Kidney (tissue), 14 donors: ENCODE results near the gene CCDC57. TPM values are rescaled to one million over a fixed set of nuclear protein-coding genes. Genes with fewer than 3 reads are reported as not detected.

Experiments used
- DNase-seq, 5 donors: peaks; one replicate each; pipeline ENCODE4 v3.0.0-alpha.2; 2013 to 2020
- FAIRE-seq: peaks from 2 replicates; lab custom pipeline; 2012; peaks lifted over from hg19 to GRCh38; lab: Jason Lieb, UNC
- H3K27ac ChIP-seq, 2 donors: one replicate each; pipeline ENCODE4 v1.7.0; 2013; ENCODE audit warnings: low read depth in 2 of 2, low read length in 2 of 2, inconsistent platforms in 1 of 2
- H3K27me3 ChIP-seq: one replicate; pipeline ENCODE4 v1.7.1; 2013; ENCODE audit warnings: low read length, inconsistent platforms; ENCODE audit not compliant: control insufficient read depth, insufficient read depth
- H3K36me3 ChIP-seq, 3 donors: one replicate each; pipeline versions ENCODE4 v1.7.0 to v1.7.1; 2013; ENCODE audit warnings: low read length in 3 of 3, control low read depth in 1 of 3, inconsistent platforms in 1 of 3; ENCODE audit not compliant: insufficient read depth in 3 of 3, control insufficient read depth in 2 of 3
- H3K4me1 ChIP-seq, 3 donors: one replicate each; pipeline versions ENCODE4 v1.7.0 to v1.7.1; 2013; ENCODE audit warnings: low read length in 3 of 3, inconsistent platforms in 1 of 3, low read depth in 1 of 3; ENCODE audit not compliant: control insufficient read depth in 2 of 3, insufficient read depth in 2 of 3
- H3K4me3 ChIP-seq, 3 donors: one replicate each; pipeline versions ENCODE4 v1.7.0 to v1.8.1; 2013; ENCODE audit warnings: low read length in 3 of 3, control low read depth in 1 of 3, inconsistent platforms in 1 of 3
- H3K9ac ChIP-seq, 3 donors: one replicate each; pipeline versions ENCODE4 v1.7.0 to v1.7.1; 2013; ENCODE audit warnings: low read length in 3 of 3, control low read depth in 1 of 3, inconsistent platforms in 1 of 3
- H3K9me3 ChIP-seq, 3 donors: one replicate each; pipeline versions ENCODE4 v1.7.0 to v1.7.1; 2013; ENCODE audit warnings: low read length in 3 of 3, control low read depth in 1 of 3, inconsistent platforms in 1 of 3; ENCODE audit not compliant: control insufficient read depth in 2 of 3, insufficient read depth in 1 of 3
- intact Hi-C: fragments of 100-400 bp; cut with DNase I; formaldehyde crosslinking; loops from one replicate; pipeline ENCODE4 v1.11.1; 2022
- polyA plus RNA-seq: library from polyadenylated mRNA; stranded (reverse); fragments of 350-450 nt; fragmentation: Illumina TruSeq; extraction: RNeasy Lipid Tissue Mini Kit (QIAGEN cat#74804); gene quantifications from one replicate; pipeline ENCODE4 v1.2.3, GENCODE V29; 2014; ENCODE audit warnings: low read depth, low replicate concordance; ENCODE audit not compliant: insufficient read depth
- total RNA-seq: library from RNA; stranded (reverse); fragmentation: NEBNext Ultra II Directional; extraction: Animal tissue kit (Norgen Biotek cat#: 25700); gene quantifications from one replicate; pipeline ENCODE4 v1.2.1, GENCODE V29; 2021
- TF ChIP-seq, protein P1 (sequence below): IDR thresholded peaks from 3 replicates; pipeline ENCODE4 v1.5.1; 2012; ENCODE audit warnings: mild to moderate bottlenecking, moderate library complexity, borderline replicate concordance; ENCODE audit not compliant: insufficient read depth; ENCODE audit errors: extremely low read depth
- donor health status: control.
- donor health status: control.
- donor health status: control.
- donor health status: control.
- donor health status: control.
- donor health status: DM: yes; HTN: yes; CAD: no.
- donor health status: Normal renal cell carcinoma (clear cell type).

Gene CCDC57
- total and polyA plus RNA-seq, 2 donors from 2014 or later = 46.7 to 79.4 TPM

DNA sequence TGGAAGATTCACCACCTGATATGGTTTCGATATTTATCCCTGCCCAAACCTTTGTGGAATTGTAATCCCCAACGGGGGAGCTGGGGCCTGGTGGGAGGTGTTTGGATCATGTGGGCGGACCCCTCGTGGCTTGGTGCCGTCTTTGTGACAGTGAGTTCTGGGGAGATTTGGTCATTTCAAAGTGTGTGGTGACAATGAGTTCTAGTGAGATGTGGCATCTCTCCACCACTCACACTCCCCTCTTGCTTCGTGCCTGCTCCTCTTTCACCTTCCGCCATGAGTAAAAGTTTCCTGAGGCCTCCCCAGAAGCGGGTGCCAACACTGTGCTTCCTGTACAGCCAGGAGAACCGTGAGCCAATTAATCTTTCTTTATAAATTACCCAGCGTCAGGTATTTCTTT, 9.7 kb downstream of the CCDC57 start:
- no peak for FAIRE-seq
- no peaks in the 10 kb centered on the region for H3K9me3 ChIP-seq
- TF ChIP-seq, protein P1, sequence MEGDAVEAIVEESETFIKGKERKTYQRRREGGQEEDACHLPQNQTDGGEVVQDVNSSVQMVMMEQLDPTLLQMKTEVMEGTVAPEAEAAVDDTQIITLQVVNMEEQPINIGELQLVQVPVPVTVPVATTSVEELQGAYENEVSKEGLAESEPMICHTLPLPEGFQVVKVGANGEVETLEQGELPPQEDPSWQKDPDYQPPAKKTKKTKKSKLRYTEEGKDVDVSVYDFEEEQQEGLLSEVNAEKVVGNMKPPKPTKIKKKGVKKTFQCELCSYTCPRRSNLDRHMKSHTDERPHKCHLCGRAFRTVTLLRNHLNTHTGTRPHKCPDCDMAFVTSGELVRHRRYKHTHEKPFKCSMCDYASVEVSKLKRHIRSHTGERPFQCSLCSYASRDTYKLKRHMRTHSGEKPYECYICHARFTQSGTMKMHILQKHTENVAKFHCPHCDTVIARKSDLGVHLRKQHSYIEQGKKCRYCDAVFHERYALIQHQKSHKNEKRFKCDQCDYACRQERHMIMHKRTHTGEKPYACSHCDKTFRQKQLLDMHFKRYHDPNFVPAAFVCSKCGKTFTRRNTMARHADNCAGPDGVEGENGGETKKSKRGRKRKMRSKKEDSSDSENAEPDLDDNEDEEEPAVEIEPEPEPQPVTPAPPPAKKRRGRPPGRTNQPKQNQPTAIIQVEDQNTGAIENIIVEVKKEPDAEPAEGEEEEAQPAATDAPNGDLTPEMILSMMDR = no peak
- peaks cover 0 to 8% (median 0%) of the 10 kb centered on the region in 3 donors for H3K36me3 ChIP-seq
- no peaks in the 10 kb centered on the region for H3K27me3 ChIP-seq
- H3K4me3 ChIP-seq = no peak overlapping the region
- intact Hi-C loops = loop anchor here (10.0 kb wide), 1 partner anchor 122 kb away; no protein-coding TSS in a partner anchor
- no peak overlapping the region for H3K9ac ChIP-seq
- H3K4me1 ChIP-seq = peaks cover 0 to 2% (median 0%) of the 10 kb centered on the region in 3 donors
- no peak overlapping the region for H3K27ac ChIP-seq
- DNase-seq = no peak

DNA sequence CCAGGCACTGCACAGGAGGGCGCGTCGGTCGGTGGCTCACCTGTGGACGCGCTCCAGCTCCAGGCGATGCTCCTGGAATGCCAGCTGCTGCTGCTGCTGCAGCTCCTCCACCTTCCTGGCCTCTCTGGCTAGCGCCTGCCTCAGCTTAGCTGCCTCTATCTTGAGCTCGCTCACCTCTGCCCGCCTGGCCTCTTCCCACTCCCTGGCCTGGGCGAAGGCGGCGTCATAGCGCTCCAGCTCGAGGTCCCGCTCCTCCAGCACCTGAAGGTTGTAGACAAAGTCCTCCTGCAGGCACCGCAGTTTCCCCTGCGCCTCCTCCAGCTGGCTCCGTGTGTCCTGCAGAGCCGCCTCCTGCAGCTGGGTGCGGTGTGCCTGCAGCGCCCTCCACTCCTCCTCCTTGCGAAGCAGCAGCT, 11.1 kb downstream of the CCDC57 start:
- intact Hi-C loops = loop anchor here (10.0 kb wide), 1 partner anchor 123 kb away; no protein-coding TSS in a partner anchor
- Histone ChIP-seq H3K36me3 (peaks cover 0 to 19% (median under 1%) of the 10 kb centered on the region in 3 donors), H3K9me3 (no peaks in the 10 kb centered on the region), H3K27me3 (no peaks in the 10 kb centered on the region), H3K4me1 (peaks cover 0 to 2% (median 0%) of the 10 kb centered on the region in 3 donors), H3K4me3 (no peak overlapping the region), H3K9ac (no peak overlapping the region), H3K27ac (no peak overlapping the region)
- DNase-seq = peak in 3 of 5 donors; percentile 40 to 58 (median 50)
- TF ChIP-seq, protein P1 = no peak
- FAIRE-seq = no peak

GRCh38 chr17:82200743-82201497, 11.7 kb downstream of the CCDC57 start:
- TF ChIP-seq, protein P1 = no peak
- Histone ChIP-seq H3K27me3 (no peaks in the 10 kb centered on the region), H3K36me3 (peaks cover 0 to 24% (median 7%) of the 10 kb centered on the region in 3 donors), H3K4me3 (no peak overlapping the region), H3K9ac (no peak overlapping the region), H3K4me1 (no peaks in the 10 kb centered on the region), H3K9me3 (no peaks in the 10 kb centered on the region), H3K27ac (no peak overlapping the region)
- intact Hi-C loops = loop anchor here (10.0 kb wide), 1 partner anchor 124 kb away; no protein-coding TSS in a partner anchor
- DNase-seq (no peak), FAIRE-seq (no peak)
